Hematopoietic multipotent progenitor cell treated with erythropoietin and hydrocortisone succinate and interleukin-3 and kit ligand, for 17 days (in vitro differentiated cells): Measurements from ENCODE around the gene LIG1.
A peak's percentile ranks its signal among the peaks of the same experiment; 100 is the strongest.

ENCODE experiments used
- DNase-seq: peaks from one replicate; pipeline ENCODE4 v3.0.0-alpha.2; 2015; ENCODE audit warnings: low spot score

Gene LIG1

DNA sequence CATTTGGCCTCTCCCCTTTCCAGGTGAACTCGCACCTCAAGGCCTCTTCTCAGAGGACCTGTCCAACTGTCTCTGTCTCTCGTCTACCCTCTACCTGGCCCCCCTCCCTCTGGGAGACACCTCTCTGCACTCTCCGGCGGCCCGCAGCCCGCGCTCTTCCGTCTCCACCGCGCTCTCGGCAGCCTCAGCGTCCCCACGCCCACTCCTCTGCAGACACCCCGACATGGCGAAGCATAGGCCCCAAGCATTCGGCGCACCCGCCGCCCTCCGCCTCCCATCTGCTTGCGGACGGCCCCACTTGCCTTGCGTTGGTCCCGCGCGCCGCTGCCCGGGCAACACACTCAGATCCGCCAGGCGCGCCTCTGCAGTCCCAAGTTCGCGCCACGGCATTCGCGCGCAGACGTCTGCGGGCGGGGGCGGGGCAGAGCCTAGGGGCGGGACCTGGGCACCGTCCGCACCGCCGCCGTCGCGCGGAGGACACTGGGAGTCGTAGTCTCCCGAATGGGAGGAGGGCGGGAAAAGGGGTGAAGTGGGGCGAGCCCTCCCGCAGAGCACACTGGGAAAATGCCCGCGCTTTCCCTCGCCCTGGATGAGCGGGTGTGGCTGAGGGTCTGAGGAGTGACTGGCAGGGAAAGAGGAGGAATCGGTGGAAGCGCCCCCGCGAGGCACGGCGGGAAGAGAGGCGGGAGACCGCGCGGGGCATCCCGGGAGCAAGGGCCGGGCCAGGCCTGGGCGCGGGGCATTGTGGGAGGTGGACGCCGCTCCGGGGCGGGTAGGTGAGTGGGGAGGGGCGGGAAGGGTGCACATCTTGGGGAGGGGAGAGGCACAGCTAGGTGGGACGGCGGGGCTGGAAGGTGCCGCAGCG, at the start of gene LIG1, which contains the start of gene ZSWIM9:
TSS of gene LIG1 (minus strand) at position 406 of the 865 bp plus-strand sequence. CDS start 4,778 bp downstream, outside the sequence.
TSS of gene ZSWIM9 (plus strand) at position 742 of the 865 bp plus-strand sequence. CDS start 1,123 bp downstream, outside the sequence.
- DNase-seq, result peak; percentile 89

DNA sequence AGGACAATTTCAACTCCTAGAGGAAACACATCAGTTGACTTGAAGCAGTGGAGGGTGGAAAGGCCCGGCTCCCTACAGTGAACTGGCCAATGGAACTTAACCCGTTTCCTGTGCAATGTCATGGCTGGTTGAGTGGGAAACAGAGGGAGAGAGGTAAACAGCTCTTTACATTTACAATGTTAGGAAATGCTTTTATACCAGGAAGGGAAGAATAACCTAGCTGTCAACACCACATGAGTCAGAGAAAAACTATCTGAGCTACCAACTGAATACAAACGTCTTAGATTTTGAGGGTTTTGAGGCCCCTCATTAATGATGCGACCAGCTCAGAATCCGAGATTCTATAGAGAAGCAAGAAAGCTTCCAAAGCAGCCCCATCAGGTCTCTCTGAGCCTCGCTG, 48.9 kb upstream of the LIG1 start:
- DNase-seq, result no peak

DNA sequence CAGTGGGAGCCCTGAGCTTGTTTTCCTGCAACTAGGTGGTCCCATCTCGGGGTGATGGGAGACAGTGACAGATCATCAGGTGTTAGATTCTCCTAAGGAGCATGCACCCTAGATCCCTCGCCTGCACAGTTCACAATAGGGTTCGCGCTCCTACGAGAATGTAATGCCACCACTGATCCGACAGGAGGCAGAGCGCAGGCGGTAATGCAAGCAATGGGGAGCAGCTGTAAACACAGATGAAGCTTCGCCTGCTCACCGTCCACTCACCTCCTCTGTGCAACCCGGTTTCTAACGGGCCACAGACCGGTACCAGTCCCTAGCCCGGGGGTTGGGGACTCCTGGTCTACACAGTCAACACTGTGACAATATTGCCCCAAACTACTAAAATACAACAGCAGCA, 46.8 kb upstream of the LIG1 start:
- no peak for DNase-seq

DNA sequence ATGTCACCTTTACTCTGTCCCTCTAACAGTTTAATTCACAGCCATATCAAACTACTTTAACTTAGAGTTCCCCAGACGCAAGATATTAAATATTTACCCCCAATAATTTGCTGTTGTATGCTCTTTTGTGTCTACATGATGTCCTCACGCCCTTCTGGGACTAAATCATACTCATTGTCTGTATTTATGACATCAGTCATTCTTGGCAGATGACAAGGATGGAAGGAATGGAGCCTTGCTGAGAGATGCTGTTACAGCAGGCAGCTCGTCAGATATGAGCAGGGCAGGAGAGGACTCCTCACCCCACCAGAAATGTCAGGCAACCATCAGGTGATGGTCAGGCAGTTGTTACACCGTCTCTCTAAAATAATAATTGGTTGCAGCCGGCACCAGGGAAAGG, 43.8 kb upstream of the LIG1 start:
- no peak for DNase-seq

DNA sequence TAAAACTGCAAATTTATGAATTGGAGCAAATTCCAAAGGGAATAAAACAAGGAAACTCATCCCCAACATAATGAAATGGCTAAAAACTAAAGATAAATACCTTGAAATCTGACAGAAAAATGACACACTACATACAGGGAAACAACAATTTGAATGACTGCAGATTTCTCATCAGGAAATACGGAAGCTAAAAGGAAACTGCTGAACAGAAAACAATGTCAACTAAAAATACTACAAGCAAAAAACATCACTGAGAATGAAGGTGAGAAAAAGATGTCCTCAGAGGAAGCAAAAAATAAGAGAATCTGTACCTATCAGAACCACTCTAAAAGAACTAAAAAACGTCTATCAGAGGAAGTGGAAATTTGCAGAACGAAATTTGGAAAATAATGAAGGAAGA, 39.9 kb upstream of the LIG1 start:
- DNase-seq, result no peak

DNA sequence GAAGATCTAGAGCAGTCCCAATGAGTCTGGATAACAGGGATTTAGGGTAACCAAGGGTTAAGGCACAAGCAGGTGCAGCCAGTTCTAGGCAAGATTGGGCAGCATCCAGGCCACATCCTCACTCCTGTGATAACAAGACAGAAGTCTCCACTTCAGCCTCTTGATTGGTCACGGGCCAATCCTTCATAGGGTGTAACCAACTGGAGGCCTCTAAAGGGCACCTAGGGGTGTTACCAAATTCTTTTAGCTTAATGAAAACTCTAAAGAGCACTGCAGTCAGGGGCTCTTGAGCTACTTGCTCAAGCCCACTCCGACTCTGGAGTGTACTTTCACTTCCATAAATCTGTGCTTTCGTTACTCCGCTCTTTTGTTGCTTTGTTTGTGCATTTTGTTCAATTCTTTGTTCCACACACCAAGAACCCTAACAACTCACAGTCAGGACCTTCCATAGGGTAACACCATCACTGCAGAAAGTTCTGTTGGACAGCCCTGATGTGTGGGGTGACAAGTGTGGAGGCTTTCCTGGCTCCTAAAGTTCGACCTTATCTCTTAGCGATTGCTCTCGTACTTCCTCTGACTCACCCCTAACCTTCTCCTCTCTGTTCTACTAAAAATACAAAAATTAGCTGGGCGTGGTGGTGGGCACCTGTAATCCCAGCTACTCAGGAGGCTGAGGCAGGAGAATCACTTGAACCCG, 36.4 kb upstream of the LIG1 start:
- peak; percentile 58 for DNase-seq

DNA sequence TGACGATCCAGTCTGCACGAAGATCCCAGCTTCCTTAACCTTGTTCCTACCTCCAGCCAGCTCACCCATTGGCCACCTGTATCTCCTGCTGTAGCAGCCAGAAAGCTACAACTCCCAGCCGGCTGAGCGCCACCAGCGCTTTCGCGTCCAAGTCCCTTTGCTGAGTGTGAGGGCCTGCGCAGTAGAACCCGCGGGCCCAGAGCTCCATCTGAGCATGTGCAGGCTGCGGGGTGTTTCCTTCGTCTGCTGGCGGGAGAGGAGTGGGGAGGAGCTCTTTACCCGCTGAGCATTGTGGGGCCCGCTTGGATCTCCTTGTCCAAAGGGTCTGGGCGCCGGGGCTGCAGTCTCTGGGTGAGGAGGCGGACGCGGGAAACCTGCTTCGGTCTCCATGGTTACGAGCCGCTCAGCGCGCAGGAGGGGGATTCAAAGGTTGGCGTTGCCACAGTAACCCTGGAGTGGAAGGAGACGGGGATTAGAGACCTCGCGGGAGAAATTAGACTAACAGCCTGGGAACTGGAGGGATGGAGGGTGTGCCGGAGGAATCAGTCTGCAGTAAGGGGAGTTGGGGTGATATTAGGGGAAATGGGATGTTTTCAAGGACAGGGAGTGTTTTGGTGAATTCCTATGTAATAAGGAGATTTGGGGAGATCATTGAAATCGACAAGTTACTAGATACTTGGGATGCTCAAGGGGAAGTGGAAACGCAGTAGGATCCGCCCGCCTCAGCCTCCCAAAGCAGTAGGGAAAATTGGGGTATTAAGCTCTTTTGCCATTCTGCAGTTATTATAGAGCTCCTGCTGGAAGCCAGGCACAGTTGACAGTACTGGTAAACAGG, 33.9 kb upstream of the LIG1 start:
- peak; percentile 84 for DNase-seq

DNA sequence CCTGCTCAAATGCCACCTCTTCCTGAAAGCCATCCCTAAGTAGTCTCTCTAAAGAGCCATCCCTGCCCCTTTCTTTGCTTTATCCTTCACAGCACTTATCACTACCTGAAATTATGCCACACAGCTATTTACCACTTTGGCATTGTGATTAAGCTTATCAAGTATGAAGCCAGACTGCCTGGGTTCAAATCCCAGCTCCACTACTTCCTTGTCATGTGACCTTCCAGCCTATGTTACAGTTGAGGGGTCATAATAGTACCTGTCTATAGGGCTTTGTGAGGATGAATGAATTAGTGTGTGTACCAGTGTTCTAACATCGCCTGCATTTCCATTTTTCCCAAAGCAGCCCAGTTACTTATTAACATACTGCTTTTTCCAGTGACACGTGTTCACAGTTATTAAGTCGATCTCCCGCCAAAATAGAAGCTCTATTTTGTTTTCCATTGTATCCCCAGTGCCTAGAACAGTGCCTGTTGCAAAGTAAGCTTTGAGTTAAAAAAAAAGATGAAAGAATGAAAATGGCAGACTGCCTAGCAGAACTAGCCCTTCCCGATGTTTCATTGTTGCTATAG, 33.2 kb upstream of the LIG1 start:
- DNase-seq, result no peak

DNA sequence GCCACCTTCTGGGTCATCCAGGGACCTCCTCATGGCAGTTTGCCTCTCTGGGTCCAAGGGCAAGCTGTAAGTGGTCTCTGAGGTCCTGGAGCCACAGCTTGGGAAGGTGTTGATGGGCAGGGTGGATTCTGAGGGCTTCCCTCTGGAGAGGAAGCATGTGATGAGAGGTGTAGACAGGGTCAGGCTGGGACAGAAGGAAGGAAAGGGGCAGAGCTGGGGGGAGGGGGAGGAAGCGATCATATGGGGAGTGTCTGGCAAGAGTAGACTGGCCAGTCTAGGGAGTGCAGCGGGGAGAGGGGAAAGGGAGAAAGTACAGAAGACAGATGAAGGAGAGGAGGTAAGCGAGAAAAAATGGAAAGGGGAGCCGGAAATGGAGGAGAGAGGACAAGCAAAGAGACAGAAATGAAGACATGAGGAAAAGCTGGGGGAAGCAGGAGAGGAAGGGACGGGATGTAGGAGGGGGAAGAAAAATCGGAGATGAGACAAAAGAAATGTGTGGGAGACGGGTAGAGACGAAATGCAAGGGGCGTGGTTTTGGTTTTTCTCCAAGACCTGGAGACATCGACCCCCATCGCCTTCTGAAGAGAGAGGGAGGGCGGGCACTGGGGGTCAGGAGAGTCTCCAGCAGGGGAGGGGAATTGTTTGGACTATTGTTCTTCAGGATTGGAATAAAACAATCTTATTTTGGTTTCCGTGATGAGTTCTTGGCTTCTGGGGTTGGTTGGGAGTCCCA, 27.0 kb upstream of the LIG1 start:
- DNase-seq, result no peak

DNA sequence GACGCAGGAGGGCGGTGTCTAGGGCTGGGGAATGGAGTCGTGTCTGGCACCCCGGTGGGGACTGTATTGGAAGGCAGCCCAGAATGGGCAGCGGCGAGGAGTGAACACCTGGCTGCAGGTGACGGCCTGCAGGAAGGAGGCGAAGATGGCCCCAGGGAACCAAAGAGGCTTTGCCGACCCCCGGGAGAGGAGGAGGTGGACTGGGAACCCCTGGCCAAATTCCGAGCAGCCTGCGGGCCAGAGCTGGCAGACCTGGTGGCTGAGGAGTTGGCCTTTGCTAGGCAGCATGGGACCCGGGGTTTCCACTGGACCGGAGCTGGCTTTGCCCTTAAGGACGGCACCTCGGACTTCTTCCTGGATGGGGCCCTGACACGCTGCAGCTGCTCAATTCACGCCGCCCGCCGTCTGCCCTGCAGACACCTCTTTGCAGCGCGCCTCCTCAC, 26.2 kb upstream of the LIG1 start:
- DNase-seq, result no peak

DNA sequence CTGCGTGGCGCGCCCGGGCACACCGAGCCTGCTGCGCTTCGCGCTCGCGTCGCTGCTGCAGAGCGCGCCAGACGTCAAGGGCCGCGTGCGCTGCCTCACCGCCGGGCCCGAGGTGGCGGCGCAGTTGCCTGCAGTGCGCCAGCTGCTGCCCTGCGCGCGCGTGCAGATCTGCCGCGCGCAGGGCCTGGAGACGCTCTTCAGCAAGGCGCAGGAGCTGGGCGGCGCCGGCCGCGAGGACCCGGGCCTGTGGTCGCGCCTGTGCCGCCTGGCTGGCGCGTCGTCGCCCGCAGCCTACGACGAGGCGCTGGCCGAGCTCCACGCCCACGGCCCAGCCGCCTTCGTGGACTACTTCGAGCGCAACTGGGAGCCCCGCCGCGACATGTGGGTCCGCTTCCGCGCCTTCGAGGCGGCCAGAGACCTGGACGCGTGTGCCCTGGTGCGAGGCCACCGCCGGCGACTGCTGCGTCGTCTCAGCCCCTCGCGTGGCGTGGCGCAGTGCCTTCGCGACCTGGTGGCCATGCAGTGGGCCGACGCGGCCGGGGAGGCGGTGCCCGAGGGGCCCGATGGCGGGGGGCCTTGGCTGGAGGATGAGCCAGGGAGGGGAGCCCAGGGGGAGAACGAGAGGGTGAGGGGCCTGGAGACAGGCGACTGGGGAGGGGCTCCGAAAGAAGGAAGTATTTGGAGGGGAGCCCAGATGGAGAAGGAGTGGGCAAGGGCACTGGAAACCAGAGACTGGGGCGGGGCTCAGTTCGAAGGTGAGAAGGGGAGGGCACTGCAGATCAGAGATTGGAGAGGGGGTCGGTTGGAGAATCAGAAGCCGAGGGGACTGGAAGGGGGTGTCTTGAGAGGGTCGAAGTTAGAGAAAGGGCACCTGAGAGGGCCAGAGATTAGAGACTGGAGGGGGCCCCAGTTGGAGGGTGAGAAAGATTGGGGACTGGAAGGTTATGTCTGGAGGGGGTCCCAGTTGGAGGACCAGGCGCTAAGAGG, 25.0 kb upstream of the LIG1 start:
- no peak for DNase-seq

DNA sequence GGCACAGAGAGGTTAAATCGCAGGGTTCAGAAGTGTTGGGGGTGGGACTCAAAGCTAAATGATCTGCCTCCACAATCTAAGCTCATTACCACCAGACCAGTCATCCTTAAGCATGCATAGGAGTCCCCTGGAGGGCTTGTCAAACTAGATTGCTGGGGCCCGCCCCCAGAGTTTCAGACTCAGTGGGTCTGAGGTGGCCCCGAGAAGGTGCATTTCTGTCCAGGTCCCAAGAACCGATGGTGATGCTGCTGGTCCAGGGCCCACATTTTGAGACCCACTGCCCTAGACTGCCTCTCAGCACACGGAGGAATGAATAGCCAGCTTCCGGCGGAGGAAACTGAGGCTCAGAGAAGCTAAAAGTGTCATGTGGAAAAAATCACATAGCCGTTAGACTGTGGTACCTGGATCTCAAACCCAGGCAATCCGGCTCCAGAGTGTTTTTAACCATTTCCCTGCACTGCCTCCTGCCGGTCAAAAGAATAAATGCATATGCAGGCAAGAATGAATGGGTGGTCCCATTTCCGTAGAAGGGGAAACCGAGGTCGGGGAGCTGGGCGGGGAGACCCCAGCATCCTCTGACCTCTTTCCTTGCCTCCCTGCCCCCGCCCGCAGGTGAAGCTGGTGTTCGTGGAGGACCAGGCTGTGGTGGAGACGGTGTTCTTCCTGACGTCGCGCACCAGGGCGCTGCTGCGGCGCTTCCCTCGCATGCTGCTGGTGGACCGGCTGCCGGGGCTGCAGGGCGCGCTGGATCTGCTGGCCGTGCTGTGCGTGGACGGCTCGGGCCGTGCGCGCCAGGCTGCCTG, 24.1 kb upstream of the LIG1 start:
- DNase-seq, result peak; percentile 27

DNA sequence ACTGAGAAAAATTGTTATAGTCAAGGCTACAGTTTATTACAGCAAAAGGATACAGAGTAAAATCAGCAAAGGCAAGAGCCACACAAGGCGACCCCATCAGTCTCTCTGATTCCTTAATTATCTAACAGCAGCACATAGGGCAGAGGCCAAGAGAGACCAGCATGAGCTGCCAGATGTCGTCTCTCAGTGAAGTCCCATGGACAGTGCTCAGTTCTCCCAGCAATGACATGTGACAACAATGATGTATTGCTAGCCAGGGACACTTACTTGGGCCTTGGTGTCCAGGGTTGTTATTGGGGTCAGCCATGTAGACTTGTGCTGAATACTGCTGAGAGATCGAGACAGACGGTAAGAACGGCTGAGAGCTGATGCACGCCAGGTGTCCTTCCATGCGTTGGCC, 22.6 kb upstream of the LIG1 start:
- DNase-seq, result no peak

DNA sequence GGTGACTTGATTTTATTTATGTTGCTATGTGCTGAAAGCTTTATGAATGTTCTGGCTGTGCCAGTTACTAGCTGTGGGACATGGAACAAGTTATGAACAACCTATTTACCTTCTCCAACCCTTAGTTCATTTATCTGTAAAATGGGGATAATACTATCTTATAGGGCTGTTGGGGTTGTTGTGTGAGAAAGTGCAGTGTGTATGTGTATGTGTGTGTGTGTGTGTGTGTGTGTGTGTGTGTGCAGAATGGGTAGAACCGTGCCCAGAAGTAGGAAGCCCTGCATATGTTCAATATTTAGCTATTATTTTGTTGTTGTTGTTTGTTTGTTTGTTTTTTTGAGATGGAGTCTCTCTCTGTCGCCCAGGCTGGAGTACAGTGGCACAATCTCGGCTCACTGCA, 20.7 kb upstream of the LIG1 start:
- DNase-seq, result no peak

DNA sequence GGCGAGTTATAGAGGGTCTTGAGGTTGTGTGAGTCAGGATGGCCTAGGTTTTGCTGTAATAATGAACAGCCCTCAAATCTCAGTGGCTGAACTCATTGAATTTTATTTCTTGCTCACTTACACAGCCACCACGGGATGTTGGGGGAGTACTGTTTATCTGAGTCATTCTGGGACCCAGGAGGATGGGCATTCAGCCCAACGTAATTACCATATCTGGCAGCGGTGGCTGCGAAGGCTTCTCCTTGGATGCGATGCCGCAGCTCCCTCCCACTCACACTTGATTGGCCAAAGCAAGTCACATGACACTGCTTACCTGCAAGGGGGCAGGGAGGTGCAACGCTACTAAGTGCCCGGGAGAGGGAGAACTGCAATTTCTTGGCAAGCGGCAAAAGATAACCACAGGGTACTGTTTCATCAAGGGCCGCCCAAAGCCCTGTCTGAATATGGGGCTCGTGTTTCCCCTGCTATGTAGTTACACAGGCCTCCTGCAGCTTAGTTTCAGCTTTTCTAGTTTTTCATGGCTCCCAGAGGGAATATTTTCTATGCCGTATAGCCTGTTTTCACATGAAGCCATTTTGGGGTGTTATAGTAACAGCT, 20.2 kb upstream of the LIG1 start:
- DNase-seq, result peak; percentile 42

DNA sequence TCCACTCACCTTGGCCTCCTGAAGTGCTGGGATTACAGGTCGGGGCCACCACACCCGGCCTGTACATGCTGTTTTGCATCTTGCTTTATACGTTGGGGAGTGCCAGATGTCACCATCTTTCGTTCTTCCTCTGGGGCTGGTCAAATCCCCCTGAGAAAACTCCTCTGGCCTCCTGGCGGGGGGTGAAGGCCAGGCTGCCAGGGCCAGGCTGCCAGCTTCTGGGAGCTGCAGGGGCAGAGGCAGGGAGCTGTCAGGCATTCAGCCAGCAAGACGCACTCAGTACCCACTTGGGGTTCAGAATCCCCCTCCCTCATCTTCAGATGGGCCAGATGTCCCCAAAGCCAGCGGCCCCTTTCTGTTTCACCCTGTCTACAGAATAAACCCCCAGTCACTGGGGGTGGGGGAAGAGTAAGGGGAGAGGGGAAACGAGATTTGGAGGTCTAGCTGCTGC, 16.4 kb upstream of the LIG1 start:
- DNase-seq, result no peak

DNA sequence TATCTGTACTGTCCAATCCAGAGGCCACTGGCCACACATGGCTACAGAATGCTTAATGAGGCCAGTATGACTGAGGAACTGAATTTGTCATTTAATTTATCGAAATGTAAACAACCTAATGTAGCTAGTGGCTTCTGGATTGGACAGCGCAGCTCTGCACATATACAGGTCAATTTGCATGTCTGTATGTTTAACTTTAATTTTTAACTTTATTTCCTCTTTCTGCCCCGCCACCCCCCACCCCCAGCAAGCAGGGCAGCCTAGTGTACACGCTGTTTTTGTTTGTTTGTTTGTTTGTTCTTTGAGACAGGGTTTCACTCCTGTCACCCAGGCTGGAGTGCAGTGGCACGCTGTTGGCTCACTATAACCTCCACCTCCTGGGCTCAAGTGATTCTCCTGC, 15.9 kb upstream of the LIG1 start:
- no peak for DNase-seq

DNA sequence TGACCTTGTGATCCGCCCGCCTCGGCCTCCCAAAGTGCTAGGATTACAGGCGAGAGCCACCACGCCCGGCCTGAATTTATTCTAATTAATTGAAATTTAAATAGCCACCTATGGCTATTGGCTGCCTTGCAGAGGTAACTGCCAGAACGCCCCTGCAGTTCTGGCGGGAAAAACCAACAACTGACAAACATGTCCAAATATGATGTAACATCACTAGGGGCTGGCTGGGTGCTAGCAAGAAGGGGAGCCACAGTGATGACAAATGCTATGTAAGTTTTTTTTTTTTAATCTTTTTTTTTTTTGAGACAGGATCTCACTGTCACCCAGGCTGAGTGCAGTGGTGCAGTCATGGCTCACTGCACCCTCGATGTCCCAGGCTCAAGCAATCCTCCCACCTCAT, 13.2 kb upstream of the LIG1 start:
- DNase-seq, result no peak

DNA sequence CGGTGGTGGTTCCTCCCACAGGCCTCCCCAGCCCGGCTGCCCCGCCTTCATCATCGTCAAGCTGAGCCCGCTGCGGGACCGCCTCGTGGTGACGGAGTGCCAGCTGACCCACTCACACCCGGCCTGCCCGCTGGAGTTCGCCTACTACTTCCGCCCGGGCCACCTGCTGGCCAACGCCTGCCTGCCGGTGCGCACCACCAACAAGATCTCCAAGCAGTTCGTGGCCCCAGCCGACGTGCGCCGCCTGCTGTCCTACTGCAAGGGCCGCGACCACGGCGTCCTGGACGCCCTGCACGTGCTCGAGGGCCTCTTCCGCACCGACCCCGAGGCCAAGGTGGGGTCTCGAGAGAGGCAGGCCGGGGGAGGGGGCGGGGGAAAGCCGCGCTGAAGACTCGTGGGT, 12.3 kb upstream of the LIG1 start:
- DNase-seq, result no peak
